T-helper 9 cell (primary cell): ENCODE data around the gene DOLPP1.
"Not testable (repeated sequence)": the region's sequence is repeated elsewhere in the genome, so short reads cannot be mapped to it uniquely, and the experiment has no call there.

Source experiments
- DNase-seq: peaks from one replicate; pipeline ENCODE4 v3.0.0-alpha.2; 2020

The DOLPP1 gene

DNA sequence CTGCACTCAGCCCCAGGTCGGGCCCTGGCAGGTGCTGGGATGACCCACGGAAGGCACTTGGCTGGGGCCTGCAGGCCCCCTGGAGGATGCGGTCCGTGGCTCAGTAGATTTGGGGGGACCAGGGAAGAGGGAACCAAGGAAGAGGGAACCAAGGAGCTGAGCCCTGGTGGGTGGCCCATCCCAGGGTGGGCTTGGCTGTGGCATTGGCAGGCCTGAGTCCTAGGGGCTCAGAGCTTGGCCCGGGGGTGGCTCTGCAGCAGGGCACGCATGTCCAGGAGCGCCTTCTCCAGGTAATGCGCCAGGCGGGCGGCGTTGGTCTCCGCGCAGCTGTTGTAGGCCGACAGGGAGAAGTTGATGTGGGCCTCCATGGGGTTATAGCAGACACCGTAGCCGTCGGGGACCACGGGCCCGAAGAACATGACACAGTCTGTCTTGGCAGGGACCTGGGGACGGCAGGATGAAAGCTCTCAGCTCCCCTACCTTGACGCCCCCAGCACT, 14.3 kb downstream of the DOLPP1 start:
- DNase-seq: no peak

DNA sequence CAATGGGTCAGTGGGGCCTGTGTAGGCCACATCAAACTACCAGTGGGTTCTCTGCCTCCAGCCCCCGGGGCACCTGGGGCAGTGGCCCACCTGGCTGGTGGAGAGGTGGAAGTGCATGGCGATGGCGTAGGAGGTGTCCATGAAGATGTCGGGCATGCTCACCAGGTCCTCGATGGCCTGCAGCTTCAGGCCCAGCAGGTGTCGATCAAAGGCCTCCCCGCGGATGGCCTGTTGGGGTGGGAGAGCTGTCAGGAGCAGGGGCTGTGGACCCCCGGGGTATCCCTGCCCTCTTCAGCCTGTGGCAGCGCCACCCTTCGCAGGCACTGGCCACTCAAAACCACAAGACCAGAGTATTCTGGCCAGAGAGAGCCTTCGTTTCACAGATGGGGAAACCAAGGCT, 15.0 kb downstream of the DOLPP1 start:
- no peak for DNase-seq

- no peak for DNase-seq
Observed at GRCh38 chr9:129097671-129098306, 16.9 kb downstream of the DOLPP1 start.

- no peak for DNase-seq
Observed at GRCh38 chr9:129098328-129098727, 17.4 kb downstream of the DOLPP1 start.

GRCh38 chr9:129100383-129101169, 19.7 kb downstream of the DOLPP1 start:
- DNase-seq: no peak

DNA sequence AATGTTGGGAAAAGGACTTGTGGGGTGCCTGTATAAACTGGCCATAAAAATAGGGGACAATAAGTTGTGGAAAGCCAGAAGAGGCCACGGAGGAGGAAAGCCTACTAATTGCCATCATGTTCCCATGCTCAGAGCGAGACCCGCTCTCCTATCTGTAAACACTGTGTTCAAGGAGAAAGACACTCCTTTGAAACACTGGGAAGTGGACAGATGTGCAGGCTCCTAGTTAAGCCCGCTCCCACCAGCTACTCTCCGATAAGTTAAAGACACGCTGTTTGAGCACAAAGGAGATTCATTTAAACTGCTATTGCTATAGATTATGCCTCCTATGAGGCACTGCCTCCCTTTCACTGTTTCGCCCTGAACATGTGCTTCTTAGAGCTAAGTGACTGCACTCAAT, 20.4 kb downstream of the DOLPP1 start:
- DNase-seq: no peak

GRCh38 chr9:129102095-129102525, 21.2 kb downstream of the DOLPP1 start:
- DNase-seq: no peak

DNA sequence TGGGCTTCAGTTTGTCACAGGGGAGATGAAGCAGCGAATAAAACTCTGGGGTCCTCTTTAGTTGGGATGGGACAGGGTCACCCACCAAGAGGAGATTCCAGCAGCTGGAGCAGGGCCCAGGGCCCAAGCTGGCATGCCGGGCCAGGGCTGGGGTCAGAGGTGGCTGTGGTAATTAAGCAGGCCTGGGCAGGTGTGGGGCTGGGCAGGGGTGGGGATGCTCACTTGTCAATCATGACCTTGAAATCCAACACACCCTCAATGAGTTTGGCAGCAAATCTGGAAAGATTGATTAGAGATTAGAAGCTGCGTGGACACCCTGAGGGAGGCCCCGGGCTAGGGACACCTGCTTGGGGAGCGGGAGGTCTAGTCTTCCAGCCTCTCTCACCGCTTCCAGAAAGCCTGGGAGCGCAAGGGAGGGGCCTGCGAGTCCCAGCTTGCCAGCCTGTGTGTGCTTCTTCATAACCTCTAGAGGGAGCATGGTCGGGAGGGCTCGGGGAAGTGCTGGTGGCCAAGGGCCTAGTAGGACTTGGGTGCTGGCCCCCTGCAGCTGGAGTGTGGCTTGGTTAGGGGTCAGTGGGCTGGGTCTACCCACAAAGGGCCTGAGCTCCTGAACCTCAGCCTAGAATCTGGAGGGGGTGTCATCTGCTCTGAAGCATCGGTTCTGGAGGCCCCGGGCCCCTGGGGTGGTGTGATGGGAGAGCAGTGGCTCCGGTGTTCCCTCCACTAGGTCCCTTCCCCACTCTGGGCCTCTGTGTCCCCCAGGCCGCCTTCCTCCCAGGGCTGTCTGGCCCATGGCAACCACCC, 22.1 kb downstream of the DOLPP1 start:
- DNase-seq: no peak

DNA sequence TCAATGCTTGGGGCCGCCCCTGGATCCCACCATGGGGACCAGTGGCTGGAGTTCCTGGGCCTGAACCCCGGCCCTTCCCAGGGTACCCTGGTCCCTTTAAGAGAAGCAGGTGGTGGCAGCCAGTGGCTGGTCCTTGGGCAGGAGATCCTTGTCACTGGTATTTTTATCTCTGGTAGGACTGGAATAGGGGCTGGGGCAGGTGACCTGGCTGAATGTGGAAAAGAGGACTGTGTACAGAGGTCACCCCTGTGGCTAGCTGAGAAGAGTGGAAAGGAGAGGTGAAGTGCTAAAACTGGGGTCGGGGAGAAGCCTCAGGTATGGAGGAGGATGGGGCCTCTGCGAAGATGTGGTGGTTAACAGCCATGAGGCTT, 22.7 kb downstream of the DOLPP1 start:
- DNase-seq: no peak

- no peak for DNase-seq
Observed at GRCh38 chr9:129104051-129104450, 23.1 kb downstream of the DOLPP1 start.

DNA sequence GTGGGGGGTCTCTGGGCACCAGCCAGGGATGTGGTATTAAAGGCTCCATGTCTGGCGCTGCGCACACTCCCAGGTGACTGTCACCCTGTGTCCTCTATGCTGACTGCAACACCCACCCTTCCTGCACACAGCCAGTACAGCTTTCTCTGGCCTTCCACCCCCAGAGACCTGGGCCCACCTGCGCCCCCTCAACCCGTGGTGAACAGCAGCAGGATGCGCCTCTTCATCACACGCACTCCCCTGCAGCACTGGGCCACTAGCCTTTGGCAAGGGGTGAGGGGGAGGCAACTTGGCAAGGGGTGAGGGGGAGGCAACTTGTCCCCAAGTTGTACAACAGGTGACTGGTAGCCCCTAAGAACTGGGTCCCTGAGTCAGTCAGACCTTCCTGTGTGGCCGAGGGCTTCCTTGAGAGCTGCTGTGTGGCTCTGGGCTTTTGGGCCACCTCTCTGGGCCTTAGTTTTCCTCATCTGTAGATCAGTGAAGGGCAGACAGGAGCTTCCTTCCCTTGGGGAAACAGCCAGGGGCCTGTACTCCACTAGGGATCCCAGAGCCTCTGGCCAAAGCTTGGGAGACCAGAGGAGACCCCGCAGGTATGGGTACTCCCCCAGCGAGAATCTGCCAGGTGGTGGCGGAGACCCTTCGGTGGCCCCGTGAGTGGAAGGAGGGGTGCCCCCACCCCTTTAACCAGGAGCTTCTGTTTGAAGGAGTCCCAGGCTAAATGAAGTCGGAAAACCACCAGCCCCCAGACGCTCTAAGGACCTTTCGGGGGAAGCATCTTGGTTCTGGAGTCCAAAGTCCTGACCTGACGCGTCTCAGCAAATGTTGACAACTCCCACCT, 25.2 kb downstream of the DOLPP1 start:
- no peak for DNase-seq

- no peak for DNase-seq
Observed at GRCh38 chr9:129107651-129108050, 26.7 kb downstream of the DOLPP1 start.

- no peak for DNase-seq
Observed at GRCh38 chr9:129108083-129108804, 27.3 kb downstream of the DOLPP1 start.

GRCh38 chr9:129108805-129109536, 28.1 kb downstream of the DOLPP1 start:
- no peak for DNase-seq

DNA sequence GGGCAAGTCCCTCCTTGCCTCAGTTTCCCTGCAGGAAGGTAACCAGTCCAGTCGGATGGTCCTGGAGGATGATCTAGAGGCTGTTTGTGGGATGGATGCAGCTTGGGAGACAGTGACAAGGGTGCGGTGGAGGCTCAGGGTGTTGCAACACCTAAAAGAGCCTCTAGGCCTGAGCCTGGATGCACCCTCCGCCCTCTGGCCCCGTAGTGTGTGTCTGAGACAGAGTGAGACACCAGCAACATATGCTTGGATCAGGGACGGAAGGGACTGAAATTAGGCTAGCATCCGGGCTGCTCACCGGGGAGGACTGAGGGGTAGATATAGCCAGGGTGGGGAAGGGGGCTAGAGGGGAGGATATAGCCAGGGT, 28.6 kb downstream of the DOLPP1 start:
- no peak for DNase-seq

DNA sequence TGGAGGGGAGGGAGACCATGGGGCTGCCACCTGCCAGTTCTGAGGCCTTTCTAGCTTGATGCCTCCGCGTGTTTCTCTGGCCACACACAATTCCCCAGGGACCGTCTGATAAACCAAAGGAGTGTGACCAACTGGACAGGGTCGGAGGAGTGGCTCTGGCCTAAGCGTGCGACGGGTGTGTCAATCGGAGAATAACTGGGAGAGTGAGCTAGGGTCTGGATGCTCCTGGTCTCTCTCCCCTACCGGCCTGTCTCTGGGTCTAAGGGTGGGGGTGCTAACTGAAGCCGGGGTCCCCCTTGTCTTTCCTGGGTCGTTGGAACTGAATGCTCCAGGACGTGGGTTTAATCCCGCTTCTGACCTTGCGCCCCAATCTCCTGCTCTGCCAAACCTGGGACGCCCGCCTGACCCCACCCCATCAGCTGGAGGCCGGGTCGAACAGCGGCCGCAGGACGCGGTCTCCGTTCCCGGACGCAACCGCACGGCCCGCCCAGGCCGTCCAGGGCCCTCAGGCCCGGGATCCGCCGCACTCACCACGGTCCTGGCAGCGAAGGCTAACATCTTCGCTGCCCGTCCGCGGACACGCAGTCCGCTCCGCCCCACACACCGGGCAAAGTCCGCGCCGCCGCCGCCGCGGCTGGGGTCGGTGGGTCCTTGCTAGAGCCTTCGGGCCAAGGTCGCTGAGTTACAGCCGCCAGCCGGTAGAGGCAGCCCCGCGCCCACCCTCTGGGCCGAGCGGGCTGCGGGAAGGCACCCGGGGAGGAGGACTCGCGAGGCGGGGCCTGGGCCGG, 29.2 kb downstream of the DOLPP1 start:
- DNase-seq: no peak

DNA sequence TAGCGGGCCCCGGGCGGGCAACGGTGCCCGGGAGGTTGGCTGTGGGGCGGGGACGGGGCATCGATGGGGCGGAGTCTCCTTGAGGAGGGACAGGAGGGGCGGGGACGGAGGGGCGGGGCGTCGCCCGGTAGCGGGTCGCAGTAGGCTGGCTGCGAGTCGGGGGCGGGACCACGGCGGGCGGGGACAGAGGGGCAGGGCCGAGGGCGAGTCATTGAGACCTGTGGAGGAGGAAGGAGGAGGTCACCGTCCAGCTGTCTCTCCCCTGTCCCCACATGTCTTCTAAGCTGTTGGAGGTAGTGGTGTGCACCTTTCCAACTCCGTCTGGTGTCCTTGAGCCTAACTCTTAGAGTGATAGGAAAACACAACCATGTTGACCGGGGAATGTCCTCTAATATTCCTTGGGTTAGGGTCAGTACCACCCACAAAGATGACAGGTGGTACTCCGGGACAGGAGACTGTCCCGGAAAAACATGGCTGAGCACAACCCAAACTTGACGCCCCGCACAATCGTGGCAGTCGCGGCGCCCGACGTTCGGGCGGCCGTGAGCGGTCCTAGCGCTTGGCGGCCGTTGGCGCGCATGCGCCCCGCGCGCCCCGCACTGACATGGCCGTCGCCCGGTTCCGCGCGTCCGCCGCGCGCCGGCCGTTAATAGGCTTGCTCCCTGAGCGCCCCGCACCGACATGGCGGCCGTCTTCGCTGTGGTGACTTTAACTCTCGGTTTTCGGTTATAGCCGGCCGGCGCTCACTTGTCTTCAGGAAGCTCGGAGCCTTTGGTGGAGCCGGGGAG, 30.0 kb downstream of the DOLPP1 start, which contains the start of the genes CRAT and PTPA:
Gene CRAT, minus strand, starts transcription at position 54 of the 788 bp plus-strand sequence. CDS start 284 bp downstream, outside the sequence.
Gene PTPA, plus strand, starts transcription at position 676 of the 788 bp plus-strand sequence. CDS start 186 bp downstream, outside the sequence.
- DNase-seq: peak; percentile 97

DNA sequence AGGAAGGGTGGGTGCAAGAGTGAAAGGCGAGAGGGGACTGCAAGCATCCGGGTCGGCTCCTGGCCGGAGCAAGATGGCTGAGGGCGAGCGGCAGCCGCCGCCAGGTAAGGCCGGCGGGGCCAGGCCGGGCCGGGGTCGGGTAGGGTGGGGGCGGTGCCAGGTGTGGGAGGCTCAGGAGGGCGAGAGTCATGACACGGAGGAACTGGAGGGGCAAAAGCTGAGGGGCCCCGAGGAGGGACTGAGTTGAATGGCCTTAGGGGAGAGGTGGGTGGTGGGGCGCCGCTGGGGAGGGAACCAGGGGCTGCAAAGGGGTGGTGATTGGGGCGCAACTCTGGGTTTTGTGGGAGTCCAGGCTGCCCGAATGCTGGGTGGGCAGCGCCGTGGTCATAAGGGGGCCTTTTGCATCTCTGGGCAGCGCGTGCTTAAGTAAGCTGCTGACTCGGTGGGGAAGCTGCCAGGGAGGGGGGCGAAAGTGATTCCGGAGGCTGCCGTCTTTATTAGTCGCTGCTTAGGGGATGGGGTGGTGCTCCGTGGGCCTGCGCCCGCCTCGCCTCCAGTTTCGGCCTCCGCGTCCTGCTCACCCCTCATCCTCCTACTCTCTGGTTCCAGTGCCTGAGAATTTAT, 30.7 kb downstream of the DOLPP1 start:
- no peak for DNase-seq

DNA sequence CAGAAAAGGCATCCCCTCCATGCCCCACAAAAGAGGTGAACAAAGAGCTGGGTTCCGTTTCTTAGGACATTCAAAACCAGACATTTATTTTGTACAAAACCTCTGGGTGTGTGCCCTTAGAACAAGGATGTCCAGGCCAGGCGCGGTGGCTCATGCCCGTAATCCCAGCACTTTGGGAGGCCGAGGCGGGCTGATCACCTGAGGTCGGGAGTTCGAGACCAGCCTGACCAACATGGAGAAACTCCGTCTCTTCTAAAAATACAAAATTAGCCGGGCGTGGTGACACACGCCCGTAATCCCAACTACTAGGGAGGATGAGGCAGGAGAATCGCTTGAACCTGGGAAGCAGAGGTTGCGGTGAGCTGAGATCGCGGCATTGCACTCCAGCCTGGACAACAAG, 31.6 kb downstream of the DOLPP1 start:
- not testable (repeated sequence) for DNase-seq
